Endothelial cell of hepatic sinusoid (primary cell): ENCODE results near the gene ELMO1.

Experiments used
- in situ Hi-C: cut with HindIII; loops from 2 replicates; pipeline ENCODE4 v1.10.0; 2017; ENCODE audit warnings: low sequenced_read_pairs

The ELMO1 gene

GRCh38 chr7:36884351-36884750, 564.3 kb downstream of the ELMO1 start:
- in situ Hi-C loops, result no loop called here

- in situ Hi-C loops, result no loop called here
These were observed 567.3 kb downstream of the ELMO1 start for GRCh38 chr7:36881233-36881874.

- in situ Hi-C loops, result no loop called here
These were observed 568.6 kb downstream of the ELMO1 start for GRCh38 chr7:36880108-36880507.

- in situ Hi-C loops, result no loop called here
These were observed 569.6 kb downstream of the ELMO1 start for GRCh38 chr7:36879021-36879420.

GRCh38 chr7:36878288-36878687, 570.4 kb downstream of the ELMO1 start:
- in situ Hi-C loops, result no loop called here

GRCh38 chr7:36875794-36876193, 572.9 kb downstream of the ELMO1 start:
- in situ Hi-C loops, result no loop called here

GRCh38 chr7:36874041-36874440, 574.6 kb downstream of the ELMO1 start:
- in situ Hi-C loops, result no loop called here

GRCh38 chr7:36871863-36872262, 576.8 kb downstream of the ELMO1 start:
- in situ Hi-C loops, result no loop called here

GRCh38 chr7:36871355-36871738, 577.3 kb downstream of the ELMO1 start:
- in situ Hi-C loops, result no loop called here

GRCh38 chr7:36870625-36871354, 577.9 kb downstream of the ELMO1 start:
- in situ Hi-C loops, result no loop called here

GRCh38 chr7:36868727-36869411, 579.8 kb downstream of the ELMO1 start:
- in situ Hi-C loops, result no loop called here

- in situ Hi-C loops, result no loop called here
These were observed 583.6 kb downstream of the ELMO1 start for GRCh38 chr7:36865019-36865418.

- in situ Hi-C loops, result no loop called here
These were observed 584.6 kb downstream of the ELMO1 start for GRCh38 chr7:36863901-36864701.

- in situ Hi-C loops, result no loop called here
These were observed 585.8 kb downstream of the ELMO1 start for GRCh38 chr7:36862771-36863261.

GRCh38 chr7:36861656-36862055, 587.0 kb downstream of the ELMO1 start:
- in situ Hi-C loops, result no loop called here

GRCh38 chr7:36860681-36861080, 588.0 kb downstream of the ELMO1 start:
- in situ Hi-C loops, result no loop called here

- in situ Hi-C loops, result no loop called here
These were observed 593.3 kb downstream of the ELMO1 start for GRCh38 chr7:36855330-36855729.

GRCh38 chr7:36854652-36855051, 594.0 kb downstream of the ELMO1 start:
- in situ Hi-C loops, result no loop called here

GRCh38 chr7:36852931-36853330, 595.7 kb downstream of the ELMO1 start:
- in situ Hi-C loops, result no loop called here

GRCh38 chr7:36852017-36852416, 596.6 kb downstream of the ELMO1 start:
- in situ Hi-C loops, result no loop called here

- in situ Hi-C loops, result no loop called here
These were observed 597.3 kb downstream of the ELMO1 start for GRCh38 chr7:36851382-36851781.
